GM12864 (cell line): ENCODE measurements around the gene CHI3L2.

Experiments used
- DNase-seq: peaks from one replicate; pipeline ENCODE4 v3.0.0-alpha.2; 2011; ENCODE audit warnings: low read depth
- H3K4me3 ChIP-seq: 2 replicates; pipeline ENCODE4 v1.5.1; 2011; ENCODE audit warnings: mild to moderate bottlenecking, low read depth, low read length, control low read depth
- CTCF ChIP-seq: IDR thresholded peaks from 2 replicates; pipeline ENCODE4 v1.5.1; 2011; ENCODE audit warnings: low read depth, mild to moderate bottlenecking, moderate library complexity, low read length, control low read depth, inconsistent platforms; ENCODE audit errors: missing control alignments

CHI3L2 gene

GRCh38 chr1:111202366-111202706 is 25.2 kb upstream of the CHI3L2 start:
- no peak for DNase-seq
- peak overlapping the region; percentile 66 for H3K4me3 ChIP-seq
- no peak for TF ChIP-seq CTCF

GRCh38 chr1:111202707-111203623 is 24.5 kb upstream of the CHI3L2 start:
- peak; percentile 4 for TF ChIP-seq CTCF
- H3K4me3 ChIP-seq, result peak overlapping the region; percentile 66
- DNase-seq, result no peak

- no peak for TF ChIP-seq CTCF
- DNase-seq, result peak; percentile 82
- peak overlapping the region; percentile 66 for H3K4me3 ChIP-seq
These were observed 23.8 kb upstream of the CHI3L2 start for GRCh38 chr1:111203681-111204200.

- peak; percentile 55 for DNase-seq
- H3K4me3 ChIP-seq, result peak overlapping the region; percentile 66
These were observed 23.1 kb upstream of the CHI3L2 start for GRCh38 chr1:111204201-111204982.

GRCh38 chr1:111204983-111205713 is 22.4 kb upstream of the CHI3L2 start:
- no peak for TF ChIP-seq CTCF
- H3K4me3 ChIP-seq, result peak overlapping the region; percentile 66
- no peak for DNase-seq

More at GRCh38 chr1:111204201-111204982, 23.1 kb upstream of the CHI3L2 start:
- TF ChIP-seq CTCF, result no peak

GRCh38 chr1:111205714-111206050 is 21.8 kb upstream of the CHI3L2 start:
- no peak for TF ChIP-seq CTCF
- H3K4me3 ChIP-seq, result no peak overlapping the region
- no peak for DNase-seq
